ENCODE measurements around the gene UCHL1.
"Not testable (repeated sequence)": the region's sequence is repeated elsewhere in the genome, so short reads cannot be mapped to it uniquely, and the experiment has no call there.

Gene UCHL1

GRCh38 chr4:41241919-41242318, 14.8 kb upstream of the UCHL1 start:
- no peak for DNase-seq

- no peak for DNase-seq
These were observed 10.7 kb upstream of the UCHL1 start for GRCh38 chr4:41245983-41246382.

GRCh38 chr4:41256131-41256739, 493 bp upstream of the UCHL1 start:
- DNase-seq, result no peak

GRCh38 chr4:41257257-41257901, 651 bp downstream of the UCHL1 start:
- DNase-seq, result peak; percentile 70

GRCh38 chr4:41257906-41258305, 1.2 kb downstream of the UCHL1 start:
- DNase-seq, result no peak

- peak; percentile 39 for DNase-seq
These were observed 2.1 kb downstream of the UCHL1 start for GRCh38 chr4:41258783-41259182.

- no peak for DNase-seq
These were observed 3.5 kb downstream of the UCHL1 start for GRCh38 chr4:41260116-41260733.

GRCh38 chr4:41262198-41262597, 5.5 kb downstream of the UCHL1 start:
- no peak for DNase-seq

GRCh38 chr4:41264212-41264611, 7.5 kb downstream of the UCHL1 start:
- no peak for DNase-seq

GRCh38 chr4:41267997-41268396, 11.3 kb downstream of the UCHL1 start:
- DNase-seq, result peak; percentile 35

- DNase-seq, result no peak
These were observed 12.2 kb downstream of the UCHL1 start for GRCh38 chr4:41268721-41269517.

GRCh38 chr4:41269682-41270081, 13.0 kb downstream of the UCHL1 start:
- no peak for DNase-seq

- DNase-seq, result not testable (repeated sequence)
These were observed 19.2 kb downstream of the UCHL1 start for GRCh38 chr4:41275931-41276330.

- DNase-seq, result no peak
These were observed 23.3 kb downstream of the UCHL1 start for GRCh38 chr4:41280010-41280409.

GRCh38 chr4:41281038-41281634, 24.4 kb downstream of the UCHL1 start:
- DNase-seq, result peak; percentile 61

GRCh38 chr4:41282366-41282765, 25.6 kb downstream of the UCHL1 start:
- no peak for DNase-seq

- no peak for DNase-seq
These were observed 28.6 kb downstream of the UCHL1 start for GRCh38 chr4:41285202-41285863.

GRCh38 chr4:41285864-41286235, 29.1 kb downstream of the UCHL1 start:
- no peak for DNase-seq

GRCh38 chr4:41287005-41287404, 30.3 kb downstream of the UCHL1 start:
- DNase-seq, result no peak

- DNase-seq, result no peak
These were observed 31.1 kb downstream of the UCHL1 start for GRCh38 chr4:41287852-41288251.

- DNase-seq, result no peak
These were observed 31.5 kb downstream of the UCHL1 start for GRCh38 chr4:41288254-41288653.

- DNase-seq, result no peak
These were observed 33.8 kb downstream of the UCHL1 start for GRCh38 chr4:41290479-41290878.
